GM19395 (cell line): ENCODE measurements around the gene TCTN1.
"Not testable (repeated sequence)": the region's sequence is repeated elsewhere in the genome, so short reads cannot be mapped to it uniquely, and the experiment has no call there.

Source experiments
- ATAC-seq: cut with Tn5 transposase; IDR thresholded peaks from one replicate; pipeline ENCODE4 v1.9.1; 2021; ENCODE audit warnings: mild to moderate bottlenecking, moderate library complexity; ENCODE audit not compliant: unreplicated experiment

TCTN1 gene

GRCh38 chr12:110583137-110584059 lies 30.5 kb upstream of the TCTN1 start, which contains the start of gene PPTC7:
PPTC7 (minus strand) TSS chr12:110583318; CDS start chr12:110583031, 287 bp downstream.
- ATAC-seq, result peak; percentile 79

- ATAC-seq, result no peak
Observed at GRCh38 chr12:110585231-110585799, 28.6 kb upstream of the TCTN1 start.

GRCh38 chr12:110587102-110587501 lies 26.8 kb upstream of the TCTN1 start:
- ATAC-seq, result not testable (repeated sequence)

- ATAC-seq, result no peak
Observed at GRCh38 chr12:110590059-110590458, 23.9 kb upstream of the TCTN1 start.

GRCh38 chr12:110590806-110591326 lies 23.1 kb upstream of the TCTN1 start:
- peak; percentile 86 for ATAC-seq

- no peak for ATAC-seq
Observed at GRCh38 chr12:110591451-110592051, 22.4 kb upstream of the TCTN1 start.

- ATAC-seq, result no peak
Observed at GRCh38 chr12:110592078-110592477, 21.9 kb upstream of the TCTN1 start.

GRCh38 chr12:110592919-110593318 lies 21.0 kb upstream of the TCTN1 start:
- not testable (repeated sequence) for ATAC-seq

- no peak for ATAC-seq
Observed at GRCh38 chr12:110597885-110598284, 16.0 kb upstream of the TCTN1 start.

GRCh38 chr12:110599334-110599733 lies 14.6 kb upstream of the TCTN1 start:
- no peak for ATAC-seq

- ATAC-seq, result no peak
Observed at GRCh38 chr12:110600254-110600653, 13.7 kb upstream of the TCTN1 start.

- ATAC-seq, result not testable (repeated sequence)
Observed at GRCh38 chr12:110602085-110602814, 11.7 kb upstream of the TCTN1 start.

- ATAC-seq, result no peak
Observed at GRCh38 chr12:110606253-110606611, 7.7 kb upstream of the TCTN1 start.

GRCh38 chr12:110613071-110613770 lies 708 bp upstream of the TCTN1 start:
- no peak for ATAC-seq

- ATAC-seq, result no peak
Observed at GRCh38 chr12:110615171-110615570, 1.2 kb downstream of the TCTN1 start.

- no peak for ATAC-seq
Observed at GRCh38 chr12:110616471-110617115, 2.7 kb downstream of the TCTN1 start.

GRCh38 chr12:110619534-110619953 lies 5.6 kb downstream of the TCTN1 start:
- peak; percentile 61 for ATAC-seq

GRCh38 chr12:110622582-110622981 lies 8.7 kb downstream of the TCTN1 start:
- ATAC-seq, result no peak

GRCh38 chr12:110627500-110628195 lies 13.7 kb downstream of the TCTN1 start:
- ATAC-seq, result no peak
